ENCODE measurements around the gene FAM177A1.

DNA sequence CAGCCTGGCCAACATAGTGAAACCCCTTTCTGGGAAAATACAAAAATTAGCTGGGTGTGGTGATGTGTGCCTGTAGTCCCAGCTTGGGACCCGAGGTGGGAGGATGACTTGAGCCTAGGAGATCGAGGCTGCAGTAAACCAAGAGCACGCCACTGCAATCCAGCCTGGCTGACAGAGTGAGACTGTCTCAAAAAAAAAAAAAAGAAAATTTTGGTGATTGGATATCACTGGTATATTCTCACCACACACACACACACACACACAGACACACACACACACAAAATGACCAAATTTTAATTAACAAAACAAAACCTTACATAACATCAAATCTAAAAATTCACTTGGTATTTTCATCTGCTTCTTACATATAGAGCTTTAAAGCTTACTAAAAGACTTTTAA lies 3.4 kb upstream of the FAM177A1 start:
- TF ChIP-seq EP300 (IDR thresholded peaks at IDR 0.05) (no peak), POLR2AphosphoS5 (IDR thresholded peaks at IDR 0.05) (no peak)
- TF ChIP-seq, protein P1, sequence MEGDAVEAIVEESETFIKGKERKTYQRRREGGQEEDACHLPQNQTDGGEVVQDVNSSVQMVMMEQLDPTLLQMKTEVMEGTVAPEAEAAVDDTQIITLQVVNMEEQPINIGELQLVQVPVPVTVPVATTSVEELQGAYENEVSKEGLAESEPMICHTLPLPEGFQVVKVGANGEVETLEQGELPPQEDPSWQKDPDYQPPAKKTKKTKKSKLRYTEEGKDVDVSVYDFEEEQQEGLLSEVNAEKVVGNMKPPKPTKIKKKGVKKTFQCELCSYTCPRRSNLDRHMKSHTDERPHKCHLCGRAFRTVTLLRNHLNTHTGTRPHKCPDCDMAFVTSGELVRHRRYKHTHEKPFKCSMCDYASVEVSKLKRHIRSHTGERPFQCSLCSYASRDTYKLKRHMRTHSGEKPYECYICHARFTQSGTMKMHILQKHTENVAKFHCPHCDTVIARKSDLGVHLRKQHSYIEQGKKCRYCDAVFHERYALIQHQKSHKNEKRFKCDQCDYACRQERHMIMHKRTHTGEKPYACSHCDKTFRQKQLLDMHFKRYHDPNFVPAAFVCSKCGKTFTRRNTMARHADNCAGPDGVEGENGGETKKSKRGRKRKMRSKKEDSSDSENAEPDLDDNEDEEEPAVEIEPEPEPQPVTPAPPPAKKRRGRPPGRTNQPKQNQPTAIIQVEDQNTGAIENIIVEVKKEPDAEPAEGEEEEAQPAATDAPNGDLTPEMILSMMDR (IDR thresholded peaks at IDR 0.05) = no peak

Measured in sigmoid colon (tissue), 4 donors.